ENCODE data around the gene FECH.
"Not testable (repeated sequence)": the region's sequence is repeated elsewhere in the genome, so short reads cannot be mapped to it uniquely, and the experiment has no call there.

The FECH gene

DNA sequence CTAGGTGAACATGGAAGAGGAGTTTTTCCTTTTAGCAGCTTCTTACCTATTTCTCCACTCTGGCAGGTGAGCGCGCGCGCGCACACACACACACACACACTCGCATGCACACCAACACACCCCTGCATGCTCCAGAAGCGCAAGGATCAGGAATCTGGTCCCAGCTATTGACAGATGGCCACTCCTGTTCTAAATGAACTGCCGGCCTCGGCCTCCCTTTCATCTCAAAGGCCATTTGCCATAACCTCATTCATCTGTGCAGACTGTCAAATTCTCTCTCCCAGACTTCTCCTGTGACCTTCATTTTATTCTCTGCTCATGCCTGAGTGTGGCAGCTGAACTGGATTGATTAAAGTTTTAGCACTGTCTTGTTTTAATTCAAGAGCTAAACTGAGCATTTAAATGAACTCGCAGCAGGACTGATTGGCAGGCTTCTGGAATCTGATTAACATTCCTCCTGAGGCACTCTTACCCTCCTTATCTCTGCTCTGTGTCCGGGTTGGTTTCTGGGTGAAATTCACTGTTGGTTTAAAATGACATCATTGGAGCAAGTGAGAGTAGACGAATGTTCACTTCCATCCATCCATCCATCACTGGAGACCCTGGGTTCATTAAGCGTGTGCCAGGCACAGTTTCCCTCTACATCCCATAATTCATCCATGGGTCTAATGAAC lies 58.8 kb downstream of the FECH start:
- DNase-seq, result no peak

DNA sequence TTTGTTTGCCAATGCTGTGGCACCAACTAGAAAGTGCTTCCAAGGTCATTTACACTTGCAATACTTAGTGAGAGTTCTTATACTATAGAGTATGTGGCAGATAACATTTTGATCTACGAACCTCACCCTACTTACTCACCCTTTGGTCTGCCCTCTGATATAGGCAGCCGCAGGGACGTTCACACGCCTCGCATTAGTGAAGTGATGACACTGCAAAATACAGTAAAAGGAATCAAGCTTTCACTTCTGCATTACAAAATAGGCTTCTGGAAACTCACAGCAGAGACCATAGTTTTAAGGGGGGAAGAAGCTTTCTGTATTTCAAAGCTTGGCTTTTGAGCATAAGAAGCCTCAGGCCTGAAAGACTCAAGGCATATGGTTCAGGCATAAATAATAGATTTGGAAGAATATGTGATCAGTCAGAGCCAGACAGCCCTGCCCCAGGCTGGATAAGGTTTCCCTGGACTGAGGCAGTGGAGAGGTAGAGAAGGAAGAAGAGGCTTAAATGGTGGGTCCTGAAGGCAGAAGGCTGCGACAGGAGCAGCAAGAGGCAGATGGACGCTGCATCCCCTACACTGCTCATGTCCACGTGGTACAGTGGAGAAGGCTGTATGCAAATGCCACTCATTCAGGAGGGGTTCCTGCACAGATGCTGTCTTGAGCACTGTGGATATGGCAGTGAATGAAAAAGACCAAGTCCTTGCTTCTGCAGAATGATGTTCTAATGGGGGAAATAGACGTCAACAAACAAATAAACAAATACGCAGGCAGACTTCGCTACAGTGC lies 63.1 kb downstream of the FECH start:
- DNase-seq, result no peak

DNA sequence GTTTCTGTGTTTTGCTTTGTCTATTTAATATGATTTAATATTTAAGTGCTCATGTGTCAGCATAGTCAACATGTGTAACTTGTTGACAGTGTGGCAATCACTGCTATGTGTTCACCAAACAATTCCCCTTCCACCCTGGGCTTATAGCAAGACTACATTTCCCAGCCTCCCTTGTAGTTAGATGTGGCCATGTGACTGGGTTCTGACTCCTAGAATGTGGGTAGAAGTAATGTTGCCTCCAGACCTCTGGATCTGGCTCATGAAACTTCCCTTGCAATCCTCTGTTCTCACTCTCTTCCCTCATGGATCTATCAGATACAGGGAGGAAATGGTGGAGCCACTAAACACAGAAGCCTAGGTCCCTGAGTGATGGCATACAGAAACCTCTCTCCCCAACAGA lies 64.2 kb downstream of the FECH start:
- DNase-seq, result not testable (repeated sequence)

DNA sequence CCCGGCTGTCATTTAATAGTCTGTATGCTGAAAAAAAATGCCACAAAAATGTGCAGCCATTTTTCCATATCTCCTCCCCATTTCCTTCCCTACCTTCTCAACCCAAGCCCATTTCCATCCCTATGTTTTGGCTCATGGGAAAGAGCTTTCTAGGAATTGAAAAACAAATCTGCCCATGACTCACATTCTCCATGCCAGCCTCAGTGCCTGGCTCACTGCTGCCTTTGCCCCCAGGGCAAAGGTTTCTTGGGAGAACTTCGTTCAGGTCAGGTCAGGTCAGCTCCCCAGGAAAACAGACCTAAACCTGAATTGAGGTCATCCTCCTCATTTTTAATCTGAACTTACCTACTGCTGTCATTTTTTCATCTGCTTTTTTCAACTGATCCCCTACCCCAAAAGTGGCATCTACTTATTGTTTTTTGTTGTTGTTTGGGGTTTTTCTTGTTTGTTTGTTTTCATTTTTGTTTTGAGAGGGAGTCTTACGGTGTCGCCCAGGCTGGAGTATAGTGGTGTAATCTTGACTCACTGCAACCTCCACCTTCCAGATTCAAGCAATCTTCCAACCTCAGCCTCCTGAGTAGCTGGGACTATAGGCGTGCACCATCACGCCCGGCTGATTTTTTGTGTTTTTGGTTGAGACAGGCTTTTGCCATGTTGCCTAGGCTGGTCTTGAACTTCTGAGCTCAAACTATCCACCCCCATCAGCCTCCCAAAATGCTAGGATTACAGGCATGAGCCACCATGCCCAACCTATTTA lies 66.7 kb downstream of the FECH start:
- DNase-seq, result no peak

DNA sequence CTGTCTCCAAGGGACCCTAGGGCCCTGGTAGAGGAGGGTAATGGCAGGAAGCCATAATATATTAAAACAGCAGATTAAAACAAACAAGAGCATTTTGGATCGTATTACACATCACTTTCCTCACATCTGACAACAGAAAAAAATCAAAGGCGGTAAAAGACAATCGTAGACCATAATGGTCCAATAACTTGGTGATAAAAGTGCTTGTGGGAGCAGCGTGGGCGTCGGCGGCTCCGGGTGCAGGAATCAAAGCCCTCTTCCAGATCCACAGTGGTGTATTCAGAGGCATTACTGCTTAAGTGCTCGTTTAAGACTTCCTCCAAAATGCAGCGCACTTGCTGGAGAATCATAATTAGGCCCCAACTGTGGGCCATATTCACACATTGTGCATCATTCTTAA lies 68.0 kb downstream of the FECH start:
- DNase-seq, result peak; percentile 22

DNA sequence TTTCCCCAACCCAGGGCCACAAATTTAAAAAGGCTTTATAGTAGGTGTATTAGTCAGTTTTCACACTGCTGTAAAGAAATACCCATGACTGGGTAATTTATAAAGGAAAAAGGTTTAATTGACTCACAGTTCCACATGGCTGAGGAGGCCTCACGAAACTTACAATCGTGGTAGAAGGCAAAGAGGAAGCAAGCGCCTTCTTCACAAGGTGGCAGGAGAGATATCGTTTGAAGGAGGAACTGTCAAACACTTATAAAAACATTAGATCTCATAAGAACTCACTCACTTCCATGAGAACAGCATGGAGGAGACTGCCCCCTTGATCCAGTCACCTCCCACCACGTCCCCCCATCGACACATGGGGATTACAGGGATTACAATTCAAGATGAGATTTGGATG lies 70.4 kb downstream of the FECH start:
- no peak for DNase-seq

DNA sequence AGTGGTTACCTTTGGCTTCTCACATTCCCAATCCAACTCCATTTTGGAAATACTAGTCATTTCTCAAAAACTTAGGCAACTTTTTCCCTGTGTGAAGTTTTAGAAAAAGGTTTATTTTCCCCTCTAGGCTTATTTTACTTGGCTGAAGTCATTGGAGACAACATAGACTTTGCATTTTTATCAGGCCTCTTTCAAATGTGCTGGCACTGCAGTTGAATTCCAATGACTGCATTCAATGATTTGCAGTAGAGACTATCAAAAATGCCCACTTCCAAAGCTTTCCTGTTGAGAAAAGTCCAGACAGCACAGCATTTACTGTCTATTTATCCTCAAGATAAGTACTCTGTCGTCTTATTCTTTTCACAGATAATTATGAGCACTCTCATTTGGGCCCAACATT lies 81.3 kb downstream of the FECH start:
- no peak for DNase-seq

DNA sequence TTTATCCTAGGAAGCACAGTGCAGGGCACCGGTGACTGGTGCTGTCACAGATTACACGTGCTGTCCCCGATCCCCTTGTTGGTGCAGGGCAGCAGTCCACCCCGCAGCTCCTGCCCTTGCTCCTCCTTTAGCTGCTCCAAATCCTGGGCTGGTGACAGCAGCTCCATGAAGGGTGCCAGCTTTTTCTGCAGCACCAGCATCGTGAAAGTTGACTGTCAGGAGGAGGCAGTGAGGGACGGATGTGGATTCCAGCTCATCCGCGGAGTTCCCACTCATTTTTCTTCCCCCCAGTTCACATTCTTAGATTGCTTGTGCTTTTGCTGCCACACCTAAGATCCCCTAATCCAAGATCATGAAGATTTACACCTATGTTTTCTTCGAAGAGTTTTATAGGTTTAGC lies 83.9 kb downstream of the FECH start:
- no peak for DNase-seq

DNA sequence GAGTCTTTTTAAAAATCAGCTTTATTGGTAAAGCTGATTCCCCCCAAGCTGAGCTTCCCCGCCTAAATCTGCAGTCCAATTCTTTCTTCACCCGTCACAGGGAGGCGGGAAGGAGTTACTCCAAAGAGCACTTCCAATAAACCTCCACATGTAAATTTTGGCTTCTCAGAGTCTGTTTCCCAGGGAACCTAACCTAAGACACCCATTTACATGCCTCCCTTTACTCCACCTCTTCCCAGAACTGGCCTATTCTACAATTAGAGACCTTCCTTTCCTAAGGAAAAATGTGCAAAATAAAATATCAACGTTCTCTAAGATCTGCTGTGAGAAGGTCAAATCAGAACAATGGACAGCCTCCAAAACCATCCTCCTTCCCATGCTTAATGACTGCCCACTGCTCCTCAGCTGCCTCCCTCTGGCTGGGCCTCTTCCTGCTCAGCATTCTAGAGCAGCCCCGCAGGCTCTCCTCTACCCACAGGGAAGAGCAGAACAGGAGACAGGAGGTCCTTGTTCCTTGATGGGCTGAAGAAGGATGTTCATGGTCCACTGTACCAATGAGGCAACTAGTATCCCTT lies 87.7 kb downstream of the FECH start:
- no peak for DNase-seq
